Left lung (tissue), 10 donors: ENCODE measurements around the gene OR13J1. TPM values are rescaled to one million over a fixed set of nuclear protein-coding genes. Genes with fewer than 3 reads are reported as not detected.

ENCODE experiments used
- ATAC-seq: fragments of 200-7000 bp; cut with Tn5 transposase; one replicate; pipeline ENCODE4 v1.9.1; 2020; ENCODE audit warnings: moderate library complexity
- DNase-seq, 4 donors: peaks; one replicate each; pipeline ENCODE4 v3.0.0-alpha.2; 2013 to 2020
- H3K27ac ChIP-seq, 2 donors: fragments of 200-600 bp; sonication (generic) in 1 of 2; one replicate each; pipeline versions ENCODE4 v1.5.0 to v1.8.0; 2020 to 2021
- H3K27me3 ChIP-seq, 2 donors: fragments of 200-600 bp; sonication (generic) in 1 of 2; one replicate each; pipeline versions ENCODE4 v1.5.0 to v1.8.0; 2020 to 2021
- H3K36me3 ChIP-seq, 2 donors: fragments of 200-600 bp; sonication (generic) in 1 of 2; one replicate each; pipeline versions ENCODE4 v1.5.0 to v1.8.0; 2020 to 2021
- H3K4me1 ChIP-seq, 2 donors: fragments of 200-600 bp; one replicate each; pipeline ENCODE4 v1.8.0; 2021
- H3K4me3 ChIP-seq, 2 donors: fragments of 200-600 bp; sonication (generic) in 1 of 2; one replicate each; pipeline versions ENCODE4 v1.5.0 to v1.8.0; 2020 to 2021; ENCODE audit warnings: mild to moderate bottlenecking in 1 of 2
- H3K9me3 ChIP-seq, 2 donors: fragments of 200-600 bp; sonication (generic) in 1 of 2; one replicate each; pipeline versions ENCODE4 v1.5.0 to v1.8.0; 2020 to 2021
- CTCF ChIP-seq, 2 donors: fragments of 200-600 bp; sonication (generic) in 1 of 2; IDR thresholded peaks; one replicate each; pipeline versions ENCODE4 v1.5.0 to v1.8.0; 2021; ENCODE audit warnings: antibody characterized with exemption in 2 of 2
- intact Hi-C, 2 donors: fragments of 100-400 bp; cut with DNase I; formaldehyde crosslinking; loops; one replicate each; pipeline versions ENCODE4 v1.11.2 to v1.14.2; 2022
- polyA plus RNA-seq, 6 donors: library from polyadenylated mRNA; unstranded; fragments of 120-200 nt; gene quantifications; one replicate each; pipeline ENCODE4 v1.2.1, GENCODE V29; 2013; ENCODE audit not compliant: insufficient read length in 6 of 6
- total RNA-seq, 2 donors: library from RNA; stranded (reverse); fragmentation: NEBNext Ultra II Directional; extraction: Animal tissue kit (Norgen Biotek cat#: 25700); gene quantifications; one replicate each; pipeline ENCODE4 v1.2.1, GENCODE V29; 2021
- donor health status: DM: no; HTN: yes; CAD: no.
- donor health status: DM: no; HTN: no; CAD: no.

Gene OR13J1
- total and polyA plus RNA-seq, 8 donors, result 0.10 TPM; not detected in 7

- Histone ChIP-seq H3K27ac (no peak overlapping the region), H3K9me3 (no peaks in the 10 kb centered on the region), H3K27me3 (no peaks in the 10 kb centered on the region), H3K4me3 (no peak overlapping the region), H3K36me3 (no peaks in the 10 kb centered on the region), H3K4me1 (peaks cover 6 to 17% of the 10 kb centered on the region in 2 donors)
- intact Hi-C loops, result loop anchor here in 1 of 2 donors (5.0 kb wide), 1 partner anchor 55 kb away; no protein-coding TSS in a partner anchor
- no peak for DNase-seq
- ATAC-seq, result no peak
- TF ChIP-seq CTCF (IDR thresholded peaks at IDR 0.05), result no peak
Observed at GRCh38 chr9:35827486-35827885, 42.7 kb downstream of the OR13J1 start.

GRCh38 chr9:35826071-35826701 is 44.0 kb downstream of the OR13J1 start:
- DNase-seq (peak in 1 of 4 donors; percentile 64), ATAC-seq (peak; percentile 69)
- Histone ChIP-seq H3K36me3 (no peaks in the 10 kb centered on the region), H3K4me1 (peaks cover 6 to 17% of the 10 kb centered on the region in 2 donors), H3K27ac (no peak overlapping the region), H3K9me3 (no peaks in the 10 kb centered on the region), H3K4me3 (no peak overlapping the region), H3K27me3 (no peaks in the 10 kb centered on the region)
- intact Hi-C loops, result loop anchor here in 1 of 2 donors (5.0 kb wide), 1 partner anchor 56 kb away; no protein-coding TSS in a partner anchor
- TF ChIP-seq CTCF (IDR thresholded peaks at IDR 0.05), result peak; percentile 69 to 86

- TF ChIP-seq CTCF (IDR thresholded peaks at IDR 0.05), result no peak
- Histone ChIP-seq H3K4me1 (peaks cover 0 to 5% of the 10 kb centered on the region in 2 donors), H3K36me3 (no peaks in the 10 kb centered on the region), H3K9me3 (no peaks in the 10 kb centered on the region), H3K27ac (no peak overlapping the region), H3K4me3 (no peak overlapping the region), H3K27me3 (no peaks in the 10 kb centered on the region)
- intact Hi-C loops, result loop anchor here in 1 of 2 donors (5.0 kb wide), 1 partner anchor 36 kb away; no protein-coding TSS in a partner anchor
- no peak for ATAC-seq
- no peak for DNase-seq
Observed at GRCh38 chr9:35822926-35823325, 47.3 kb downstream of the OR13J1 start.

- ATAC-seq (no peak), DNase-seq (no peak)
- H3K36me3 ChIP-seq, result no peaks in the 10 kb centered on the region
- intact Hi-C loops, result loop anchor here in 1 of 2 donors (5.0 kb wide), 1 partner anchor 33 kb away; no protein-coding TSS in a partner anchor
- no peaks in the 10 kb centered on the region for H3K9me3 ChIP-seq
- no peaks in the 10 kb centered on the region for H3K4me1 ChIP-seq
- no peak for TF ChIP-seq CTCF (IDR thresholded peaks at IDR 0.05)
- H3K27me3 ChIP-seq, result no peaks in the 10 kb centered on the region
- H3K27ac ChIP-seq, result no peak overlapping the region
- no peak overlapping the region for H3K4me3 ChIP-seq
Observed at GRCh38 chr9:35820076-35820475, 50.1 kb downstream of the OR13J1 start.

Other genes starting within 250 kb of the OR13J1 start
- 1 to 10 TPM in 1 of 2 donors, under 1 TPM in 1; 0.99 to 2.4 TPM for gene SIT1, start 219.5 kb downstream of the OR13J1 start, total RNA-seq
- gene SIT1, start 219.5 kb downstream of the OR13J1 start, polyA plus RNA-seq, result under 1 TPM; 0.27 to 0.65 (median 0.45) TPM
- gene RMRP, start 212.4 kb downstream of the OR13J1 start, total RNA-seq, result over 10,000 TPM; 27,227 to 27,465 TPM
- gene RMRP, start 212.4 kb downstream of the OR13J1 start, polyA plus RNA-seq, result not detected
- gene CCDC107, start 212.1 kb downstream of the OR13J1 start, total RNA-seq, result 10 to 100 TPM; 24.7 to 25.6 TPM
- 10 to 100 TPM in 5 of 6 donors, 1 to 10 TPM in 1; 9.2 to 18.2 (median 11.3) TPM for gene CCDC107, start 212.1 kb downstream of the OR13J1 start, polyA plus RNA-seq
- 1 to 10 TPM; 1.5 to 3.1 TPM for gene ARHGEF39, start 205.2 kb downstream of the OR13J1 start, total RNA-seq
- gene ARHGEF39, start 205.2 kb downstream of the OR13J1 start, polyA plus RNA-seq, result 10 to 100 TPM in 4 of 6 donors, 1 to 10 TPM in 2; 7.6 to 17.7 (median 11.2) TPM
- under 1 TPM in 1 of 2 donors, not detected in 1; 0.26 TPM for gene CA9, start 196.5 kb downstream of the OR13J1 start, total RNA-seq
- gene CA9, start 196.5 kb downstream of the OR13J1 start, polyA plus RNA-seq, result 1 to 10 TPM in 4 of 6 donors, under 1 TPM in 2; 0.86 to 1.8 (median 1.3) TPM
- gene TPM2, start 180.5 kb downstream of the OR13J1 start, total RNA-seq, result 100 to 1,000 TPM; 145 to 211 TPM
- 100 to 1,000 TPM; 167 to 261 (median 192) TPM for gene TPM2, start 180.5 kb downstream of the OR13J1 start, polyA plus RNA-seq
- 100 to 1,000 TPM; 314 to 471 TPM for gene TLN1, start 138.2 kb downstream of the OR13J1 start, total RNA-seq
- gene TLN1, start 138.2 kb downstream of the OR13J1 start, polyA plus RNA-seq, result 100 to 1,000 TPM; 152 to 206 (median 174) TPM
- gene CREB3, start 137.7 kb downstream of the OR13J1 start, total RNA-seq, result 10 to 100 TPM; 39.3 to 42.4 TPM
- gene CREB3, start 137.7 kb downstream of the OR13J1 start, polyA plus RNA-seq, result 10 to 100 TPM; 31.2 to 42.3 (median 38.7) TPM
- 10 to 100 TPM; 63.3 to 71.4 TPM for gene GBA2, start 121.2 kb downstream of the OR13J1 start, total RNA-seq
- gene GBA2, start 121.2 kb downstream of the OR13J1 start, polyA plus RNA-seq, result 100 to 1,000 TPM in 1 of 6 donors, 10 to 100 TPM in 5; 85.7 to 113 (median 95.2) TPM
- 10 to 100 TPM; 26.9 to 30.3 TPM for gene RGP1, start 121.1 kb downstream of the OR13J1 start, total RNA-seq
- 10 to 100 TPM; 23.0 to 32.1 (median 29.5) TPM for gene RGP1, start 121.1 kb downstream of the OR13J1 start, polyA plus RNA-seq
- gene MSMP, start 116.1 kb downstream of the OR13J1 start, total RNA-seq, result 1 to 10 TPM in 1 of 2 donors, not detected in 1; 1.1 TPM
- 1 to 10 TPM in 1 of 6 donors, not detected in 5; 1.2 TPM for gene MSMP, start 116.1 kb downstream of the OR13J1 start, polyA plus RNA-seq
- 10 to 100 TPM; 17.6 to 21.9 TPM for gene NPR2, start 78.8 kb downstream of the OR13J1 start, total RNA-seq
- gene NPR2, start 78.8 kb downstream of the OR13J1 start, polyA plus RNA-seq, result 10 to 100 TPM; 40.9 to 58.6 (median 47.9) TPM
- 1 to 10 TPM; 1.8 to 6.2 TPM for gene SPAG8, start 58.1 kb downstream of the OR13J1 start, total RNA-seq
- 10 to 100 TPM in 3 of 6 donors, 1 to 10 TPM in 3; 6.1 to 13.8 (median 9.3) TPM for gene SPAG8, start 58.1 kb downstream of the OR13J1 start, polyA plus RNA-seq
- gene HINT2, start 55.4 kb downstream of the OR13J1 start, total RNA-seq, result 10 to 100 TPM; 29.3 to 45.3 TPM
- gene HINT2, start 55.4 kb downstream of the OR13J1 start, polyA plus RNA-seq, result 10 to 100 TPM; 26.3 to 43.8 (median 32.9) TPM
- gene FAM221B, start 41.7 kb downstream of the OR13J1 start, total RNA-seq, result not detected
- gene FAM221B, start 41.7 kb downstream of the OR13J1 start, polyA plus RNA-seq, result under 1 TPM; 0.24 to 0.90 (median 0.39) TPM
- 10 to 100 TPM in 1 of 2 donors, 1 to 10 TPM in 1; 6.4 to 12.7 TPM for gene TMEM8B, start 41.2 kb downstream of the OR13J1 start, total RNA-seq
- 10 to 100 TPM; 25.3 to 30.7 (median 27.2) TPM for gene TMEM8B, start 41.2 kb downstream of the OR13J1 start, polyA plus RNA-seq
- 1 to 10 TPM; 3.1 TPM for gene HRCT1, start 35.8 kb upstream of the OR13J1 start, total RNA-seq
- under 1 TPM in 5 of 6 donors, not detected in 1; 0.29 to 0.80 (median 0.55) TPM for gene HRCT1, start 35.8 kb upstream of the OR13J1 start, polyA plus RNA-seq
- 1 to 10 TPM; 5.4 to 6.8 TPM for gene SPAAR, start 39.1 kb upstream of the OR13J1 start, total RNA-seq
- gene SPAAR, start 39.1 kb upstream of the OR13J1 start, polyA plus RNA-seq, result 1 to 10 TPM; 2.9 to 4.2 (median 3.4) TPM
- under 1 TPM in 1 of 2 donors, not detected in 1; 0.32 TPM for gene OR2S2, start 87.8 kb upstream of the OR13J1 start, total RNA-seq
- gene OR2S2, start 87.8 kb upstream of the OR13J1 start, polyA plus RNA-seq, result not detected
- gene RECK, start 166.5 kb upstream of the OR13J1 start, total RNA-seq, result 10 to 100 TPM; 18.5 to 20.7 TPM
- 10 to 100 TPM; 22.0 to 23.7 (median 23.0) TPM for gene RECK, start 166.5 kb upstream of the OR13J1 start, polyA plus RNA-seq